Activated CD8-positive, alpha-beta memory T cell treated with anti-CD3 and anti-CD28 coated beads for 24 hours (primary cell): Measurements from ENCODE around the gene SMARCA1.
"Not testable (repeated sequence)": the region's sequence is repeated elsewhere in the genome, so short reads cannot be mapped to it uniquely, and the experiment has no call there.

Experiments
- DNase-seq: peaks from one replicate; pipeline ENCODE4 v3.0.0-alpha.2; 2020

Gene SMARCA1, protein sequence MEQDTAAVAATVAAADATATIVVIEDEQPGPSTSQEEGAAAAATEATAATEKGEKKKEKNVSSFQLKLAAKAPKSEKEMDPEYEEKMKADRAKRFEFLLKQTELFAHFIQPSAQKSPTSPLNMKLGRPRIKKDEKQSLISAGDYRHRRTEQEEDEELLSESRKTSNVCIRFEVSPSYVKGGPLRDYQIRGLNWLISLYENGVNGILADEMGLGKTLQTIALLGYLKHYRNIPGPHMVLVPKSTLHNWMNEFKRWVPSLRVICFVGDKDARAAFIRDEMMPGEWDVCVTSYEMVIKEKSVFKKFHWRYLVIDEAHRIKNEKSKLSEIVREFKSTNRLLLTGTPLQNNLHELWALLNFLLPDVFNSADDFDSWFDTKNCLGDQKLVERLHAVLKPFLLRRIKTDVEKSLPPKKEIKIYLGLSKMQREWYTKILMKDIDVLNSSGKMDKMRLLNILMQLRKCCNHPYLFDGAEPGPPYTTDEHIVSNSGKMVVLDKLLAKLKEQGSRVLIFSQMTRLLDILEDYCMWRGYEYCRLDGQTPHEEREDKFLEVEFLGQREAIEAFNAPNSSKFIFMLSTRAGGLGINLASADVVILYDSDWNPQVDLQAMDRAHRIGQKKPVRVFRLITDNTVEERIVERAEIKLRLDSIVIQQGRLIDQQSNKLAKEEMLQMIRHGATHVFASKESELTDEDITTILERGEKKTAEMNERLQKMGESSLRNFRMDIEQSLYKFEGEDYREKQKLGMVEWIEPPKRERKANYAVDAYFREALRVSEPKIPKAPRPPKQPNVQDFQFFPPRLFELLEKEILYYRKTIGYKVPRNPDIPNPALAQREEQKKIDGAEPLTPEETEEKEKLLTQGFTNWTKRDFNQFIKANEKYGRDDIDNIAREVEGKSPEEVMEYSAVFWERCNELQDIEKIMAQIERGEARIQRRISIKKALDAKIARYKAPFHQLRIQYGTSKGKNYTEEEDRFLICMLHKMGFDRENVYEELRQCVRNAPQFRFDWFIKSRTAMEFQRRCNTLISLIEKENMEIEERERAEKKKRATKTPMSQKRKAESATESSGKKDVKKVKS

DNA sequence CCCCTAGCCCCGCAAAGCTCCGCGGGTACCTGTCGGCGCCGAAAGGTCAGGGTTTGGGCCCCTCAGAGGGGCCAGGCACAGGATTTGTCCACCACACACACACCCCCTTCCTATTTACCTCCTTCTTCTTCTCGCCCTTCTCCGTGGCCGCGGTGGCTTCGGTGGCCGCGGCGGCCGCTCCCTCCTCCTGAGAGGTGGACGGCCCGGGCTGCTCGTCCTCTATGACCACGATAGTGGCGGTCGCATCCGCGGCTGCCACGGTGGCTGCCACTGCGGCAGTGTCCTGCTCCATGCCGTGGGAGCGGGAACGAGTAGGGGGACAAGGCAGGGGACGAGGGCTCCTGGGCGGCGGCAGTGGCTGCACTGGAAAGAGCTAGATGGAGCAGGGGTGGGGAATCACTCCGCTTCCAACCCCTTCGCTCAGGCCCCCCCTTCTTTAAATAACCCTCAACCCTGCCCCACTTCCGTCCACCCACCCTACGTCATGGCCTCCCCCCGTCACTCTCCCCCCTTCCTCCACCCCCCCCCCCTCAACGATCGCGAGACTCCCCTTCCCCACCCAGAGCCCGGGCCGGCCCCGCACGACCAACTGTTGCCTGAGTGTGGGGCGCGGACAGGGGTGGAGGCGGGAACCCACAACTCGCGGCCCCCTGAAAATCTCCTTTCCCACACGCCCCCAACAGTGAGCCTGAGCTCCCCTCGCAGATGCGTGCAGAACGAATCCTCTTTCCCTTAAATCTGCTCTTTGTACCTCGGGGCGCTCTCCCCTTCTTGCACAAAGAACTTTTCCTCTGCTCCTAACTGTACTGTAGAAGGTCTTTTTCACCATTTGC lies at the start of gene SMARCA1:
TSS of gene SMARCA1 (minus strand) at position 412 of the 833 bp plus-strand sequence. CDS start at position 292, 120 bp downstream.
- DNase-seq, result no peak

DNA sequence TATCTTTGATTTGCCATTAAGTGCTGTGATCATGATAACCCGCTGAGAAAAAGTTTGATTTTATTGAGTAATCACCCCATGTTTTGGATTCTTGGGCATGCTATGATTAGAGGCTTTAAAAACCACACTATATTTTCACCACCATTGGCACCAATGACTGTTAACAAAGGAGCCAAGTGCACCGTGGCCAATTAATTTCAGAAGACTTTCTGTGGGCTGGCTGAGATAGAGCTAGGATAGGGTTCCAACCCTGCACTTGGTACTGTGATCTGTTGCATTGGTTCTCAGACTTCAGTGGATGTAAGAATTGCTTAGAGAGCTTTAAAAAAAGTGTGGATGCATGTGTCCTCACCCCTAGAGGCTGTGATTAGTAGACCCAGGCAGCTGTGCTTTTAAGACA lies 49.1 kb upstream of the SMARCA1 start:
- no peak for DNase-seq

DNA sequence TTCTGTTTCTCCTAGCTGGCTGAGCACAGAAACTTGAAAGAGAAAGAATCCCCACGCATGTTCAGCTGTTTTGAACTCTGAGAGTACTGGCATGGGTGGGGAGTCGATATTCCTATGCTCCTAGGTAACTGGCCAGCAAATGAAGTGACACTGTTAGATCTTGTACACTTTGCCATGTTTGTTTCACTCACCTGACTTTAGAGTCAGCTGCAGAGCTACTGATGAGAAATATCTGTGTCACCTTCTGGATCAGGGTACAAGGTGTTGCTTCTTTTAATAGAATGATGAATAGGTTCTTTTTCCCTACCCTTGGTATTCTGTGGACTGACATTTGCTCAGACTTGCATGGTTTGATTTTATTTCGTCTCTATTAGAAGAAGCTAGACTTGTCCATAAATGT lies 45.1 kb upstream of the SMARCA1 start:
- DNase-seq, result no peak

DNA sequence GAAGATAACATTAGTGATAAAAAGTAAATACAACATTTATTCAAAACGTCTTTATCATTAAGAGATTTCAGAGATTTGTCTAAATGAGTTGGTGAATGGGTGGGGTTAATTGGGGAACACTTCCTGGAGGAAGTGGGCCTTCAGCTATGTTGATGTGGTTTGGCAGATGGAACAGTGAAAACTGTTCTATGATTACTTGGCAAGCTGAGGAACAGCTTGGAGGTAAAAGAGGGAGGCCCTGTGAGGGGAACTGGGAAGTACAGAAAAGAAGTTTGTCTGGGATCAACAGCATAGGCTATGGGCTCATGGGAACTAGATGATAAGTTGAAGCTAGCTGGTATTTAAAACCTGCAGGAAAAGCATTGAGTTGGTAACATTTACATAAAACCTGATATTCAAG lies 42.8 kb upstream of the SMARCA1 start:
- DNase-seq, result no peak

DNA sequence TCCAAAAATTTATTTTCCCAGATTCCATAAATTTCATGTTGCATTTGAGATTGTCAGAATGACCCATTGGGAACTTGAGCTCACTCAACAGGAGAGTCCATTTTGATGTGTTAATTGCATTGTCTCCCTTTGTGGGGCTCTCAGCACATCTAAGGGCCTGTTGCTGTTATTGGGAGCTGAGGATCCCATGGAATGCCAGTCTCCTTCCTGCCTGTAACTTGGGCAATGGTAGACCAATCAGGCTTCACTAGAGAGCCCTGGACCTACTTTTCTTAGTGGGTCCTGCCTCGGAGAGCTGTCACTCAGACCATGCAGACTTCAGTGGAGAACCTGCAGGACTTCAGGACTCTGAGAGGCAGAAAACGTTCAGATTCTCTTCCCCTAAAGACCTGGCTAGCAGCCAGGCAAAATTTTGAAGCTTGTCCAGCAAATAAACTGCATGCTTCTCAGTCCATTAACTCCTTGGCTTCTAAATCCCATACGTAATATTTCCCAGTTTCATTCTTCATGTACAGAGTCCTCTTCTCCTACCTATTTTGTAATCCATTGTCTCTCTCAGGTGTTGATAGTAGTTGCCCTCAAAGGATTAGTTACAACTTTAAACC lies 41.9 kb upstream of the SMARCA1 start:
- DNase-seq, result no peak

DNA sequence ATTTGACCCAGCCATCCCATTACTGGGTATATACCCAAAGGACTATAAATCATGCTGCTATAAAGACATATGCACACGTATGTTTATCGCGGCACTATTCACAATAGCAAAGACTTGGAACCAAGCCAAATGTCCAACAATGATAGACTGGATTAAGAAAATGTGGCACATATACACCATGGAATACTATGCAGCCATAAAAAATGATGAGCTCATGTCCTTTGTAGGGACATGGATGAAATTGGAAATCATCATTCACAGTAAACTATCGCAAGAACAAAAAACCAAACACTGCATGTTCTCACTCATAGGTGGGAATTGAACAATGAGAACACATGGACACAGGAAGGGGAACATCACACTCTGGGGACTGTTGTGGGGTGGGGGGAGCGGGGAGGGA lies 41.1 kb upstream of the SMARCA1 start:
- DNase-seq, result not testable (repeated sequence)

DNA sequence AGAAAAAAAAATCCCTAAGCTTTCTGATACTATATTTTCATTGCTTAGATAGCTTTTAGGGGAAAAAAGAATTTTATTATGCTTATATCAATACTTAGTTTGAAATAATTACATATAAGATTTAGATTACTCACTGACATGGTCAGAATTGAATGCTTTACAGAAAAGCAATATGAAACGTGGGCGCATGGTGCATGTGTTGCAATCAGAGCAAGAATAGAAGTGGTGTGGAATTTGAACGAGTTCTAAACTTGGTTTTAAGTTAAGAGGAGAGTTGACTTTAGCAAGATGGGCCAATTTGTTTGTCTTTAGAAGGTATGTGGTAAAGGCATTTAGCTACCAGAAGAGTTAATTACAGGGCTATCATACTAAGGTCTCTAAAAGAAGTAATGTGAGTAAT lies 38.2 kb upstream of the SMARCA1 start:
- DNase-seq, result no peak

DNA sequence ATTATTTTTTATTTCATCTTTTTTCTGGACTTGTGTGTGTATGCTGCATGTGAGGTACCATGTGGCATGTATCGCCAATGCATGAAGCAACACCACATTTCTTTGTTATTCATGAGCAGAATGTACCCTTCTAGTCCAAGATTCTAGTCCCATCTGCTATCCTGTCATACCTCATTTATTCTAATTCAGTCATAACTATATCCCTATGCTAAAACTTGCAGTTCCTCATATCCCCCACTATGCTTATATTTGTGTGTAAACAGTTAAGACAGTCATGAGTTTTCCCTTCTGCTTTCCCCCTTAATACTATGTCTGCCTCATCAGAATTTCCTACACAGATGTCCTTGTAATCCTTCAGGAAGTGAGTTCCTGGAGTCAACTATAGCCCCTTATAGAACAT lies 36.5 kb upstream of the SMARCA1 start:
- no peak for DNase-seq

DNA sequence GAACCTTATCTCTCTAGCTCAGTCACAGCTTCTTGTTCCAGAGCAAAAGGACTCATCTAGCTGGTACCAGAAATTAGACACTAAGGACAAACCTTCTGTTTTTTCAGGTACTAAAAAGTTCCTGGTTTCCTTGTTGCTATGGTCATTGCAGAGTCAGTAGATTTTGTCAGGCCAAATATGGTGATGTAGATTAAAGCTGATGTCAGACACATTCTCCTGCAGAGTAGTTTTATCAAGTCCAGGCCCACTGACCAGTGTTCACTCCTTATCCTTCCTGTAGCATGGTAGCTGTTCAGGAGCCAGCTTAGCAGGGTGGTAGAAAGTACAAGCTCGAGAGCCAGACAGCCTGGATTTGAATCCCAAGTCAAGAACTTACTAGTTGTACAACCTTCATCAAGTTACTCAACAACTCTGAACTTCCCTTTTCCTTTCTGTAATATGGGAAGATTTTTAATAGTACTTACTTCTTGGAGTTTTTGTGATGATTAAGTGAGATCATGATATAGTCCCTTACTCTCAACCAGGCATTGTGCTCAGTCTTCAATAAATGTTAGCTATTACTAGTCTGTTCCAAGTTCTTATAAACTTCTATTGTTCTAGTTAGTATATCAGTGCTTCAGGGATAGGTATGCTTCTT lies 34.7 kb upstream of the SMARCA1 start:
- DNase-seq, result no peak

DNA sequence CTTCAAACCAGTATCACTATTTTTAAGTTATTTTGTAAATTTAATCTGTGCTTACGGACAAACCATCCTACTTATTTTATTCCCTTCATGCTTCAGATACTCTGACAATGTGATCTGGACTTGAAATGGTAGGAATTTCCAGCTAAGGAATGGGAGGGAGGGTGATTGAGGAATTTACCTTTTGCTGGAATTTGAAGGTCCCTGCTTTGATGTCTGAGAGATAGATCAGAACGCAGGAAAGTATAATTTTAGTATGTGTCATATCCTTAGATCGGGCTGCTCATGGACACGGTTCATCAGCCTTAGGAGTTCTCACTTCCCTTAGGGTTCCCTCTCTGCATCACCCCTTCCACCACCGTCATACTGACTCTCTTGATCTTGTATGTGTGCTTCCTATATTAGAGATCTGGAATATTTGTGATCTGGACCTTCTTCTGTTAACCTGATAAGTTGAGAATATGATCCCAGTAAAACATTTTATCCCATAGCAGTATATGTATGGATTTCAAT lies 33.6 kb upstream of the SMARCA1 start:
- DNase-seq, result no peak

DNA sequence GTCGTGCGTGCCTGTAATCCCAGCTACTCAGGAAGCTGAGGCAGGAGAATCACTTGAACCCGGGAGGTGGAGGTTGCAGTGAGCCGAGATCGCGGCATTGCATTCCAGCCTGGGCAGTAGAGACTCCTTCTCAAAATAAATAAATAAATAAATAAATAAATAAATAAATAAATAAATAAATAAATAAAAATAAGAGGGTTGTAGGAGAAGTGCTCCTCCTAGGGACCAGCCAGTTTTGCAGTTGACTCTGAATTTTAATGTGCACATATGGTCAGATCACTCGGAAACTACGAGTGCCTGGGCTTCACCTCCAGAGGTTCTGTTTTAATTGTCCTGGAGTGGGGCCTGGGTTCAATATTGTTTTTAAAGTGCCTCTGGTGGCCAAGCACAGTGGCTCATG lies 31.5 kb upstream of the SMARCA1 start:
- not testable (repeated sequence) for DNase-seq

DNA sequence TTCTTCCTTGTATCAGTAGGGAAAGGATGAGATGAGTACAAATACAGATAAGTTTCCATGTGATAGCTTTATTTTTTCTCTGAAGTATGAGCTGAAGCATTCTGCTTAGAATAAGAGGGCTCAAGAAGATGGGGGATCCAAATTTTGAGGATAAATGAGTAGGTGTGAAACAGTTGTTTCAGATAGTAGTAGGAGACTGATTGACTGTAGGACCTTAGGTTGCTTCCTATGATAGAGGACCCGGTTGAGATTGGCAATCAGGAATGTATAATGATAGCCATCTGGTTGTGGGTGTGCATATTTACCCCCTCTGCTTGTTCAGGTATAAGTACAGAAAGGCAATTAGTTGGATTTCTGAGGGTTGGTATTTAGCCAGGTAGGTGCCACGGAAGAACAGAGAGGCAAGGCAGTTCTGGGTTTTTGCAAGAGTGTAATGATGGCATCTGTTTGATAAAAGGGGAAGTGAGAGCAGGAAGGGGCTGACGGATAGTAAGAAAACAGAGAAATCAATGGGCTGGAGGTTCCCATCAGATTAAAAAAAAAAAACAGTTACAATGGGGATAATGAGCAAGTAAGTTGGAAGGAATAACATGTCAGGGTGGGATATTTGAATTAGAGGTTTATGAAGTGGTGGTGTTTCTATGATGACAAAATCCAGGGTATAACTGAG lies 30.5 kb upstream of the SMARCA1 start:
- no peak for DNase-seq

DNA sequence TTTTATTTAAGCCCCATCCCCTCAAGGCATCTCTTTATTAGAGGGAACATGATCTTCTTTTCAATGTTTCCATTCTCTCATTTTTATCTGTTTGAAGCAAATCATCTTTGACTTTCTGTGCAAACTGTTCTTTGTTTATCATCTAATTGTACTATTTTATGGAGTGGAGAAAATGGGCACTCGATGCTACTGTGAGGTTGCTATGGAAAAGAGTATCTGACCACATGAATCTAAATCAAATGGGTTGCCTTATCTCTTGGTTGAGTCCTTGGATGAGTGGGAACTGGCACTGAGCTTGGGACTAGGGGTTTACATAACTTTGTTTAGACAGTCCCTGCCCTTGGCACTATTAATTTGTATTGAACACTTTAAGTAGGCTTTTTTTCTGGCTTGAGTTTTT lies 25.8 kb upstream of the SMARCA1 start:
- DNase-seq, result no peak

DNA sequence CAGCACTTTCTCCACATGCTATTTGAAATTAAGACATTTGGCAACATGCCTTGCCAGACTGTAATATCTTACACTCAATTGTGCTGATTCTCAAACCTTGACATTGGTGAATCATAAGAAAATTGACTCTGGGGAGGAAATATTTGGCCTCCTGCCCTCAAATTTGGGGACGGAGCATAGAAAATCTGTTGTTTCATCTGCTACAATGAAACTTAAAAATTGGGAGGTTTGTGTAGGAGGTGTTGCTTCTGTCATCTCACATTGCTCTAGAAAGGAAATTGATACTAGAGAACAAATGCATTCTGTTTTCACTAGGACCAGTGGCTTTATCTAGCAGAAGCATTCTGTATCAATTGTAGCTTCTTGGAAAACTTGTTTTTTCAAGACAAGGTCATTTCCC lies 22.1 kb upstream of the SMARCA1 start:
- no peak for DNase-seq

DNA sequence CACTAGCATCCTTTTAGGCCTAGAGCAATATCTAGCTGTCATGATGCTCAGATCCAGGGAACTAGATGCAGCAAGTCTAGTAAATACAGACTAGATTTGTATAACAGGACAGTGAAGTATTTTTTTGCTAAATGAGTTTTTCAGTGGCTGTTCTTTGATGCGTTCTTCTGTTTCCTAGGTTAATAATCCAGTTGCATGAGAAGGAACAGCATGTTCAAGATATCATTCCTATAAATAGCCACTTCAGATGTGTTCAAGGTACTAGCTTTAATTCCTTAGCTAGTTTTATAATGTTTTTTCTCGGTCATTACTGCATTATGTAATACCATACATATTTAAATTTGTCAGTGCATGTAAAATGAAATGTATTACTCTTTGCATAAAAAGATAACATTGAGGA lies 21.5 kb upstream of the SMARCA1 start:
- DNase-seq, result no peak

DNA sequence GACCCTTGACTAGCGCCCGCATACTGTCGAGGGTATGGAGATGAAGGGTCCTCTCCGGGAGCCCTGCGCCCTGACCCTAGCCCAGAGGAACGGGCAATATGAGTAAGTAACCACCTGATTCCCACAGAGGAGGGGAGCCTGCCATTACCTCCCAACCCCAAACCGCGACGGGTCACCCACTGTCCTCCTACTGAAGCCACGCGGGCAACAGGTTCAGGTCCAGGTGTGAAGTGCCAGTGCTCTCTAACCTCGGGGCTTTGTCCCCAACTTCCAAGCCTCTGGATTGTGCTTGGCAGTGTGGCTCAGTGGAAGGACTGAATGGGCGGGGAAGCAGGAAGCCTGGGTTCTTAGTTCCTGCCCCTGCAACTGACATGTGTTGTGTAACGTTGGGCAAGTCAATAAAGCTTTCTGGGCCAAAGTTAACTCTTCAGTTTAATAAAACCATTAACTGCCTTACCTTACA lies 17.5 kb upstream of the SMARCA1 start:
- peak; percentile 58 for DNase-seq

DNA sequence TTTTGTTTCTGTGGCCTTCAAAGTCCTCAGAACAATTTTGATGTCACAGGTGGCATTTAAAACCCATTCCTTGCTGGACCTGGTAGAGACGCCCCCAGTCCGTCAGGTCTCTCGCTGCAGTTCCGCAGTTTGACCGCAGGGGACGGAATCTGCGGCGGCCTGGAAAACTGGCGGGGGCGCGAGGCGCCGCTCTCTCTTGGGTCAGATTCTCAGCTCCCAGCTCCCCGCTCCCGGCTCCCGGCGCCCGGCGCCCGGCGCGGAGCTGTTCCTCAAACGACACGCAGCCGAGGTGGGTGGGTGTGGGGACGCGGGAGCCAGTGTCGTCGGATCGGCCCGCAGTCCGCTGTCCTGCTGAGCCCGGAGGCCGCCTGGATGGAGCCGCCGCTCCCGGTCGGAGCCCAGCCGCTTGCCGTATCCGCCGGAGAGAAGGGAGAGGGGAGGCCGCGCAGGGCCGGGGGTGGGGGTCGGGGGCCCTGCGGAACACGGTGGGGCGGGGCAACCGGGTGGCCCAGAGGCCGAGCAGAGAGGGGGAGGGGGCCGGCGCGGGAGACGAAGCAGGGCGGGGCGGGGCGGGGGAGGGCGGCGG lies 16.9 kb upstream of the SMARCA1 start, which contains the start of gene OCRL:
TSS of gene OCRL (plus strand) at position 192 of the 586 bp plus-strand sequence. CDS start at position 373, 181 bp downstream.
- DNase-seq, result peak; percentile 69

DNA sequence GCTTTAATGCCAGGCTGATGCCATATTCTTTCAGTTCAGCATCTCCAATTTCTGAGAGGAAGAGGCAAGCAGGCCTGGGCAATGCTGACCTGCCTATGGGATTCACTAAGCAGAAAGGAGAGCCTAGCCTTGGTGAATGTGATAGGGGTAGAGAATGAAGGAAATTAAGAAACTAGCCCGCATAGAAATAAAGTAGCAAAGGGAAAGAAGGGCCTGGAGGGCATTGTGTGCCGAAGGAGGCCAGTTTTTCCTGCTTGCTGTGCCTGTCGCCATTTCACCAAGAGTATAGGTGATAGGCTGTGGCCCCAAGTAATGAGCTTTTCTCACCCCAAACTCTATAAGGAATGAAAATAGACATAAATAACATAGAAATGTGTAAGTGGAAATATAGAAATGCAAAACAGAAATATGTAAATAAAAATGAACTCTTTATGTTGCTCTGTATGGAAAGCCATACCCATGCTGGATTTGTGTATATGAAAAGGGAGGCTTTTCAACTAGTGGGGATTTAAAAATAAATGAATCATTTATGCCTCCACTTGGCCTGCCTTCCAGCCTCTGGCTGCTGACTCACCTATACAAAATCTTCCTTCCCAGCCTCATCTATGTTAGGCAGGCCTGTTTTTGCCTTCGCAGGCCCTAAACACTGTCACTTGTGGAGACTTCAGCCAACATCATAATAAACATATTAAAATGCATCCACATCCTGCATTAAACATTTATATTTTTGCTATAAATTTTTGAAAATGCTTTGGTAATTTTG lies 11.7 kb upstream of the SMARCA1 start:
- DNase-seq, result no peak

DNA sequence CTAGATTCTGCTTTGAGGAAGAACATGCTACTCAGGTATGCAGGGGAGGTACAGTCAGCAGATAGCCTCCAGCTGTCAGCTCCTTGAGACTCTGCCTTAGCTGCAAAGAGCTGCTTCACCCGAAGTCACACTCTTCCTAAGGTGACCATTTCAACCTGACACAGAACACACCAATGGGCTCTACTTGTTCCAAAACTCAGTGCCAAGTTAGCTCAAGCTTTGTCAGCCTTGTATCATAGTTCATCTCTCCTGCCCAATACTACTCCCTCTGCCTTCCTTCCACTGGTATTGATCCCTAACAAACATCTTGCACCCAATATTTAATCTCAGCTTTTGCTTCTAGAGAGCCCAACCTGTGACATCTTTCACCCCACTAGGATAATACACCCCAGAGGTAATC lies 7.8 kb upstream of the SMARCA1 start:
- DNase-seq, result no peak
